ENCODE measurements around the gene CDK19. TPM values are rescaled to one million over a fixed set of nuclear protein-coding genes. Genes with fewer than 3 reads are reported as not detected.

CDK19 gene
- total and polyA plus RNA-seq, 5 donors from 2014 or later = 1.4 to 16.5 (median 1.6) TPM

- Mint-ChIP-seq H3K4me3 (no peak overlapping the region), H3K36me3 (peaks cover 58% of the 10 kb centered on the region)
Measured at GRCh38 chr6:110617057-110617456, 198.2 kb downstream of the CDK19 start.

GRCh38 chr6:110615722-110616121 lies 199.5 kb downstream of the CDK19 start:
- no peaks in the 10 kb centered on the region for H3K27me3 ChIP-seq (ENCODE audit: control insufficient read depth, insufficient read depth, low read length)
- H3K9me3 ChIP-seq (ENCODE audit: control insufficient read depth in 2 of 2, low read length in 2 of 2) = no peaks in the 10 kb centered on the region
- H3K36me3 ChIP-seq (ENCODE audit: control insufficient read depth, insufficient read depth, low read length) = peaks cover 19% of the 10 kb centered on the region
- H3K9me3 Mint-ChIP-seq = no peaks in the 10 kb centered on the region
- no peaks in the 10 kb centered on the region for H3K27me3 Mint-ChIP-seq
- DNase-seq = no peak
- H3K4me3 Mint-ChIP-seq = no peak overlapping the region
- H3K4me1 ChIP-seq (ENCODE audit: control insufficient read depth, insufficient read depth, low read length, poor library complexity, severe bottlenecking) = no peaks in the 10 kb centered on the region
- no peak for ATAC-seq (ENCODE audit: low read depth in 2 of 2)
- no peak overlapping the region for H3K27ac ChIP-seq (ENCODE audit: insufficient read depth, low read length, poor library complexity, severe bottlenecking)
- peaks cover 50% of the 10 kb centered on the region for H3K36me3 Mint-ChIP-seq
- peak overlapping the region in 2 of 3 donors; percentile 23 to 54 for H3K27ac Mint-ChIP-seq
- no peak overlapping the region for H3K4me3 ChIP-seq (ENCODE audit: low read depth, low read length)
- peaks cover 0 to 2% (median 0%) of the 10 kb centered on the region in 4 donors for H3K4me1 Mint-ChIP-seq

More at GRCh38 chr6:110617057-110617456, 198.2 kb downstream of the CDK19 start:
- Histone ChIP-seq H3K27ac (ENCODE audit: insufficient read depth, low read length, poor library complexity, severe bottlenecking) (no peak overlapping the region), H3K27me3 (ENCODE audit: control insufficient read depth, insufficient read depth, low read length) (no peaks in the 10 kb centered on the region), H3K4me1 (ENCODE audit: control insufficient read depth, insufficient read depth, low read length, poor library complexity, severe bottlenecking) (no peaks in the 10 kb centered on the region), H3K4me3 (ENCODE audit: low read depth, low read length) (no peak overlapping the region), H3K36me3 (ENCODE audit: control insufficient read depth, insufficient read depth, low read length) (peaks cover 31% of the 10 kb centered on the region), H3K9me3 (ENCODE audit: control insufficient read depth in 2 of 2, low read length in 2 of 2) (no peaks in the 10 kb centered on the region)
- H3K27me3 Mint-ChIP-seq = no peaks in the 10 kb centered on the region
- H3K9me3 Mint-ChIP-seq = no peaks in the 10 kb centered on the region
- ATAC-seq (ENCODE audit: low read depth in 2 of 2) = no peak
- no peak for DNase-seq
- peaks cover 0 to 2% (median 0%) of the 10 kb centered on the region in 4 donors for H3K4me1 Mint-ChIP-seq
- H3K27ac Mint-ChIP-seq = peak overlapping the region in 1 of 3 donors; percentile 44

- H3K9me3 Mint-ChIP-seq = no peaks in the 10 kb centered on the region
- H3K27ac Mint-ChIP-seq = peak overlapping the region in 1 of 3 donors; percentile 80
- H3K4me1 ChIP-seq (ENCODE audit: control insufficient read depth, insufficient read depth, low read length, poor library complexity, severe bottlenecking) = no peaks in the 10 kb centered on the region
- peaks cover 0 to 2% (median 0%) of the 10 kb centered on the region in 4 donors for H3K4me1 Mint-ChIP-seq
- H3K27me3 Mint-ChIP-seq = no peaks in the 10 kb centered on the region
- no peak overlapping the region for H3K4me3 ChIP-seq (ENCODE audit: low read depth, low read length)
- H3K36me3 Mint-ChIP-seq = peaks cover 41% of the 10 kb centered on the region
- H3K4me3 Mint-ChIP-seq = no peak overlapping the region
- no peak for DNase-seq
- ATAC-seq (ENCODE audit: low read depth in 2 of 2) = no peak
- H3K27ac ChIP-seq (ENCODE audit: insufficient read depth, low read length, poor library complexity, severe bottlenecking) = no peak overlapping the region
- H3K36me3 ChIP-seq (ENCODE audit: control insufficient read depth, insufficient read depth, low read length) = peaks cover 15% of the 10 kb centered on the region
- H3K9me3 ChIP-seq (ENCODE audit: control insufficient read depth in 2 of 2, low read length in 2 of 2) = no peaks in the 10 kb centered on the region
- no peaks in the 10 kb centered on the region for H3K27me3 ChIP-seq (ENCODE audit: control insufficient read depth, insufficient read depth, low read length)
Measured at GRCh38 chr6:110614586-110614985, 200.7 kb downstream of the CDK19 start.

GRCh38 chr6:110614106-110614505 lies 201.2 kb downstream of the CDK19 start:
- Mint-ChIP-seq H3K9me3 (no peaks in the 10 kb centered on the region), H3K4me1 (peaks cover 0 to 2% (median 0%) of the 10 kb centered on the region in 4 donors), H3K27me3 (no peaks in the 10 kb centered on the region), H3K27ac (peak overlapping the region in 1 of 3 donors; percentile 80), H3K4me3 (no peak overlapping the region), H3K36me3 (peaks cover 37% of the 10 kb centered on the region)
- Histone ChIP-seq H3K36me3 (ENCODE audit: control insufficient read depth, insufficient read depth, low read length) (peaks cover 13% of the 10 kb centered on the region), H3K4me3 (ENCODE audit: low read depth, low read length) (no peak overlapping the region), H3K4me1 (ENCODE audit: control insufficient read depth, insufficient read depth, low read length, poor library complexity, severe bottlenecking) (no peaks in the 10 kb centered on the region), H3K9me3 (ENCODE audit: control insufficient read depth in 2 of 2, low read length in 2 of 2) (no peaks in the 10 kb centered on the region), H3K27me3 (ENCODE audit: control insufficient read depth, insufficient read depth, low read length) (no peaks in the 10 kb centered on the region), H3K27ac (ENCODE audit: insufficient read depth, low read length, poor library complexity, severe bottlenecking) (no peak overlapping the region)
- no peak for ATAC-seq (ENCODE audit: low read depth in 2 of 2)
- no peak for DNase-seq

- no peak for DNase-seq
- H3K27me3 Mint-ChIP-seq = no peaks in the 10 kb centered on the region
- H3K36me3 ChIP-seq (ENCODE audit: control insufficient read depth, insufficient read depth, low read length) = peaks cover 13% of the 10 kb centered on the region
- H3K4me3 ChIP-seq (ENCODE audit: low read depth, low read length) = no peak overlapping the region
- H3K27ac Mint-ChIP-seq = no peak overlapping the region
- peaks cover 0 to 2% (median 0%) of the 10 kb centered on the region in 4 donors for H3K4me1 Mint-ChIP-seq
- no peaks in the 10 kb centered on the region for H3K4me1 ChIP-seq (ENCODE audit: control insufficient read depth, insufficient read depth, low read length, poor library complexity, severe bottlenecking)
- peaks cover 38% of the 10 kb centered on the region for H3K36me3 Mint-ChIP-seq
- H3K27me3 ChIP-seq (ENCODE audit: control insufficient read depth, insufficient read depth, low read length) = no peaks in the 10 kb centered on the region
- H3K27ac ChIP-seq (ENCODE audit: insufficient read depth, low read length, poor library complexity, severe bottlenecking) = no peak overlapping the region
- H3K9me3 Mint-ChIP-seq = no peaks in the 10 kb centered on the region
- no peak for ATAC-seq (ENCODE audit: low read depth in 2 of 2)
- no peaks in the 10 kb centered on the region for H3K9me3 ChIP-seq (ENCODE audit: control insufficient read depth in 2 of 2, low read length in 2 of 2)
- H3K4me3 Mint-ChIP-seq = no peak overlapping the region
Measured at GRCh38 chr6:110613356-110613755, 201.9 kb downstream of the CDK19 start.

- Histone ChIP-seq H3K27me3 (ENCODE audit: control insufficient read depth, insufficient read depth, low read length) (no peaks in the 10 kb centered on the region), H3K4me1 (ENCODE audit: control insufficient read depth, insufficient read depth, low read length, poor library complexity, severe bottlenecking) (no peaks in the 10 kb centered on the region), H3K27ac (ENCODE audit: insufficient read depth, low read length, poor library complexity, severe bottlenecking) (no peak overlapping the region), H3K4me3 (ENCODE audit: low read depth, low read length) (no peak overlapping the region), H3K36me3 (ENCODE audit: control insufficient read depth, insufficient read depth, low read length) (peaks cover 13% of the 10 kb centered on the region), H3K9me3 (ENCODE audit: control insufficient read depth in 2 of 2, low read length in 2 of 2) (no peaks in the 10 kb centered on the region)
- H3K9me3 Mint-ChIP-seq = no peaks in the 10 kb centered on the region
- ATAC-seq (ENCODE audit: low read depth in 2 of 2) (no peak), DNase-seq (no peak)
- H3K27ac Mint-ChIP-seq = no peak overlapping the region
- H3K4me1 Mint-ChIP-seq = no peaks in the 10 kb centered on the region
- no peak overlapping the region for H3K4me3 Mint-ChIP-seq
- peaks cover 35% of the 10 kb centered on the region for H3K36me3 Mint-ChIP-seq
- H3K27me3 Mint-ChIP-seq = no peaks in the 10 kb centered on the region
Measured at GRCh38 chr6:110612298-110612697, 203.0 kb downstream of the CDK19 start.

GRCh38 chr6:110609101-110609500 lies 206.2 kb downstream of the CDK19 start:
- H3K36me3 ChIP-seq (ENCODE audit: control insufficient read depth, insufficient read depth, low read length) = peaks cover 2% of the 10 kb centered on the region
- peaks cover 19% of the 10 kb centered on the region for H3K36me3 Mint-ChIP-seq
- peak overlapping the region in 1 of 3 donors; percentile 41 for H3K27ac Mint-ChIP-seq
- H3K4me1 Mint-ChIP-seq = no peaks in the 10 kb centered on the region
- H3K4me3 ChIP-seq (ENCODE audit: low read depth, low read length) = no peak overlapping the region
- peaks cover 0 to 2% (median 0%) of the 10 kb centered on the region in 7 donors for H3K9me3 Mint-ChIP-seq
- H3K27me3 ChIP-seq (ENCODE audit: control insufficient read depth, insufficient read depth, low read length) = no peaks in the 10 kb centered on the region
- no peak overlapping the region for H3K27ac ChIP-seq (ENCODE audit: insufficient read depth, low read length, poor library complexity, severe bottlenecking)
- no peaks in the 10 kb centered on the region for H3K9me3 ChIP-seq (ENCODE audit: control insufficient read depth in 2 of 2, low read length in 2 of 2)
- no peaks in the 10 kb centered on the region for H3K4me1 ChIP-seq (ENCODE audit: control insufficient read depth, insufficient read depth, low read length, poor library complexity, severe bottlenecking)
- H3K27me3 Mint-ChIP-seq = no peaks in the 10 kb centered on the region
- ATAC-seq (ENCODE audit: low read depth in 2 of 2) (no peak), DNase-seq (no peak)
- H3K4me3 Mint-ChIP-seq = no peak overlapping the region

GRCh38 chr6:110608151-110608550 lies 207.1 kb downstream of the CDK19 start:
- Histone ChIP-seq H3K9me3 (ENCODE audit: control insufficient read depth in 2 of 2, low read length in 2 of 2) (no peaks in the 10 kb centered on the region), H3K4me3 (ENCODE audit: low read depth, low read length) (no peak overlapping the region), H3K27ac (ENCODE audit: insufficient read depth, low read length, poor library complexity, severe bottlenecking) (no peak overlapping the region), H3K27me3 (ENCODE audit: control insufficient read depth, insufficient read depth, low read length) (no peaks in the 10 kb centered on the region), H3K4me1 (ENCODE audit: control insufficient read depth, insufficient read depth, low read length, poor library complexity, severe bottlenecking) (no peaks in the 10 kb centered on the region), H3K36me3 (ENCODE audit: control insufficient read depth, insufficient read depth, low read length) (no peaks in the 10 kb centered on the region)
- Mint-ChIP-seq H3K27ac (no peak overlapping the region), H3K27me3 (no peaks in the 10 kb centered on the region), H3K9me3 (peaks cover 0 to 5% (median 0%) of the 10 kb centered on the region in 7 donors), H3K36me3 (peaks cover 13% of the 10 kb centered on the region), H3K4me1 (no peaks in the 10 kb centered on the region), H3K4me3 (no peak overlapping the region)
- ATAC-seq (ENCODE audit: low read depth in 2 of 2) (no peak), DNase-seq (no peak)
